GM21576 (cell line): ENCODE results near the gene PIR.
A peak's percentile ranks its signal among the peaks of the same experiment; 100 is the strongest.

Experiments
- ATAC-seq: cut with Tn5 transposase; IDR thresholded peaks from one replicate; pipeline ENCODE4 v1.9.1; 2021; ENCODE audit warnings: mild to moderate bottlenecking, moderate library complexity; ENCODE audit not compliant: unreplicated experiment

Gene PIR

GRCh38 chrX:15492469-15492868 is 664 bp downstream of the PIR start:
- ATAC-seq, result no peak

GRCh38 chrX:15483891-15484290 is 9.2 kb downstream of the PIR start:
- ATAC-seq, result no peak

GRCh38 chrX:15475486-15475885 is 17.6 kb downstream of the PIR start:
- ATAC-seq, result no peak

GRCh38 chrX:15475021-15475420 is 18.1 kb downstream of the PIR start:
- no peak for ATAC-seq

- no peak for ATAC-seq
These were observed 19.1 kb downstream of the PIR start for GRCh38 chrX:15474028-15474427.

GRCh38 chrX:15472531-15472930 is 20.6 kb downstream of the PIR start:
- ATAC-seq, result no peak

GRCh38 chrX:15471028-15471427 is 22.1 kb downstream of the PIR start:
- ATAC-seq, result peak; percentile 82

GRCh38 chrX:15469613-15470012 is 23.5 kb downstream of the PIR start:
- no peak for ATAC-seq

GRCh38 chrX:15468036-15468435 is 25.1 kb downstream of the PIR start:
- ATAC-seq, result no peak

GRCh38 chrX:15465896-15466651 is 27.1 kb downstream of the PIR start:
- no peak for ATAC-seq

GRCh38 chrX:15465347-15465746 is 27.8 kb downstream of the PIR start:
- ATAC-seq, result peak; percentile 71

- ATAC-seq, result no peak
These were observed 28.4 kb downstream of the PIR start for GRCh38 chrX:15464704-15465103.

- no peak for ATAC-seq
These were observed 41.2 kb downstream of the PIR start for GRCh38 chrX:15451913-15452312.

- ATAC-seq, result no peak
These were observed 45.0 kb downstream of the PIR start for GRCh38 chrX:15448010-15448639.

GRCh38 chrX:15441464-15441863 is 51.7 kb downstream of the PIR start:
- ATAC-seq, result no peak

GRCh38 chrX:15438332-15438731 is 54.8 kb downstream of the PIR start:
- peak; percentile 90 for ATAC-seq

GRCh38 chrX:15437724-15438123 is 55.4 kb downstream of the PIR start:
- no peak for ATAC-seq

- ATAC-seq, result no peak
These were observed 57.1 kb downstream of the PIR start for GRCh38 chrX:15435836-15436619.

- ATAC-seq, result no peak
These were observed 58.9 kb downstream of the PIR start for GRCh38 chrX:15434205-15434604.

- no peak for ATAC-seq
These were observed 62.5 kb downstream of the PIR start for GRCh38 chrX:15430584-15430983.

GRCh38 chrX:15430076-15430475 is 63.1 kb downstream of the PIR start:
- ATAC-seq, result no peak

- ATAC-seq, result no peak
These were observed 68.1 kb downstream of the PIR start for GRCh38 chrX:15425024-15425423.
